CD14-positive monocyte (primary cell): ENCODE results near the gene OVOL3. TPM values are rescaled to one million over a fixed set of nuclear protein-coding genes. Genes with fewer than 3 reads are reported as not detected.

Experiments
- DNase-seq, 3 donors: peaks; one replicate each; pipeline ENCODE4 v3.0.0-alpha.2; 2011 to 2022
- H2AFZ ChIP-seq: 2 replicates; pipeline ENCODE4 v1.6.0; 2012; ENCODE audit warnings: mild to moderate bottlenecking, low read depth, low read length, inconsistent platforms; ENCODE audit not compliant: insufficient read depth, poor library complexity, severe bottlenecking
- H3K27ac ChIP-seq, 2 donors: 1 replicate in 1 of 2; 2 replicates in 1 of 2; pipeline ENCODE4 v1.5.1; 2012 to 2013; ENCODE audit warnings: low read length in 2 of 2, control low read depth in 1 of 2, inconsistent platforms in 1 of 2, low read depth in 1 of 2, mild to moderate bottlenecking in 1 of 2
- H3K27me3 ChIP-seq, 2 donors: one replicate each; pipeline versions ENCODE4 v1.6.0 to v1.6.1; 2011 to 2013; ENCODE audit warnings: low read length in 2 of 2; ENCODE audit not compliant: control insufficient read depth in 2 of 2, insufficient read depth in 2 of 2
- H3K36me3 ChIP-seq, 2 donors: replicated peaks in 1 of 2; 1 replicate in 1 of 2; 2 replicates in 1 of 2; pipeline versions ENCODE4 v1.5.1 to v1.6.1; 2012 to 2013; ENCODE audit warnings: low read length in 2 of 2, control low read depth in 1 of 2, inconsistent platforms in 1 of 2, mild to moderate bottlenecking in 1 of 2; ENCODE audit not compliant: insufficient read depth in 2 of 2, control insufficient read depth in 1 of 2
- H3K4me1 ChIP-seq, 2 donors: 1 replicate in 1 of 2; 2 replicates in 1 of 2; pipeline versions ENCODE4 v1.5.1 to v1.6.1; 2012 to 2013; ENCODE audit warnings: low read length in 2 of 2, control low read depth in 1 of 2, inconsistent platforms in 1 of 2, mild to moderate bottlenecking in 1 of 2, moderate library complexity in 1 of 2; ENCODE audit not compliant: insufficient read depth in 2 of 2, control insufficient read depth in 1 of 2
- H3K4me2 ChIP-seq: replicated peaks from 2 replicates; pipeline ENCODE3; 2012; ENCODE audit warnings: low read length, moderate library complexity, mild to moderate bottlenecking; ENCODE audit not compliant: poor library complexity, severe bottlenecking; ENCODE audit errors: extremely low read depth
- H3K4me3 ChIP-seq, 3 experiments: fragments of 200-600 bp in 1 of 3; sonication (generic) in 1 of 3; replicated peaks in 1 of 3; 1 replicate in 2 of 3; 2 replicates in 1 of 3; pipeline ENCODE4 v1.5.1; 2011 to 2013; ENCODE audit warnings: low read length in 3 of 3, mild to moderate bottlenecking in 3 of 3, control low read depth in 2 of 3, low read depth in 2 of 3, inconsistent platforms in 1 of 3, moderate library complexity in 1 of 3
- H3K79me2 ChIP-seq: 2 replicates; pipeline ENCODE4 v1.6.0; 2012; ENCODE audit warnings: mild to moderate bottlenecking, control low read depth, inconsistent platforms, low read length, moderate library complexity; ENCODE audit not compliant: insufficient read depth
- H3K9ac ChIP-seq: 2 replicates; pipeline ENCODE4 v1.6.0; 2017; ENCODE audit warnings: low read length, mild to moderate bottlenecking; ENCODE audit not compliant: insufficient read depth, poor library complexity, severe bottlenecking
- H3K9me3 ChIP-seq, 2 donors: replicated peaks in 1 of 2; 1 replicate in 1 of 2; 2 replicates in 1 of 2; pipeline versions ENCODE4 v1.5.1 to v1.6.1; 2012 to 2013; ENCODE audit warnings: low read length in 2 of 2, control low read depth in 1 of 2; ENCODE audit not compliant: control insufficient read depth in 1 of 2, insufficient read depth in 1 of 2
- H4K20me1 ChIP-seq: 2 replicates; pipeline ENCODE4 v1.6.0; 2012; ENCODE audit warnings: mild to moderate bottlenecking, low read length, control low read depth, moderate library complexity; ENCODE audit not compliant: insufficient read depth
- H3K27ac Mint-ChIP-seq, 7 donors: one replicate each; pipeline ENCODE4 v1.8.0; 2020; ENCODE audit warnings: mild to moderate bottlenecking in 7 of 7, mixed read lengths in 7 of 7, moderate library complexity in 6 of 7, inconsistent platforms in 2 of 7
- H3K27me3 Mint-ChIP-seq, 3 donors: one replicate each; pipeline ENCODE4 v1.8.0; 2021 to 2022; ENCODE audit warnings: low read depth in 3 of 3, mild to moderate bottlenecking in 3 of 3, mixed read lengths in 3 of 3, moderate library complexity in 3 of 3, inconsistent platforms in 1 of 3
- H3K36me3 Mint-ChIP-seq, 2 donors: one replicate each; pipeline ENCODE4 v1.8.0; 2020; ENCODE audit warnings: mixed read lengths in 2 of 2, inconsistent platforms in 1 of 2, mild to moderate bottlenecking in 1 of 2
- H3K4me1 Mint-ChIP-seq: one replicate; pipeline ENCODE4 v1.8.0; 2020; ENCODE audit warnings: mild to moderate bottlenecking, mixed read lengths
- H3K4me3 Mint-ChIP-seq, 2 donors: one replicate each; pipeline ENCODE4 v1.8.0; 2020; ENCODE audit warnings: mild to moderate bottlenecking in 2 of 2, mixed read lengths in 2 of 2, moderate library complexity in 1 of 2
- H3K9me3 Mint-ChIP-seq, 7 donors: one replicate each; pipeline ENCODE4 v1.8.0; 2020 to 2022; ENCODE audit warnings: mixed read lengths in 7 of 7, mild to moderate bottlenecking in 6 of 7, moderate library complexity in 6 of 7, inconsistent platforms in 2 of 7
- WGBS: methylation state at CpG from one replicate; pipeline ENCODE4 v1.1.5; 2013; ENCODE audit warnings: missing lambda C conversion rate; ENCODE audit not compliant: insufficient coverage; 5-methylcytosine and 5-hydroxymethylcytosine counted together
- intact Hi-C, 2 donors: fragments of 100-400 bp; cut with micrococcal nuclease; formaldehyde crosslinking; loops; one replicate each; pipeline versions ENCODE4 v1.15.0 to v1.15.1; 2023
- polyA plus RNA-seq, 3 donors: library from polyadenylated mRNA; depleted of rRNA in 1 of 3; unstranded in 2 of 3; stranded (reverse) in 1 of 3; fragments of 300-500 nt in 2 of 3; fragments of >200 nt in 1 of 3; fragmentation: Illumina TruSeq in 2 of 3; gene quantifications; 1 replicate in 2 of 3; 2 replicates in 1 of 3; pipeline ENCODE4 v1.2.3, GENCODE V29; 2012 to 2021
- TF ChIP-seq, protein P1 (sequence below): fragments of 200-600 bp; IDR thresholded peaks from one replicate; pipeline ENCODE4 v1.8.0; 2022; ENCODE audit warnings: antibody characterized with exemption, mild to moderate bottlenecking

OVOL3 gene
- polyA plus RNA-seq, 3 donors = not detected

- Histone ChIP-seq H3K36me3 (peaks cover 52 to 70% of the 10 kb centered on the region in 2 donors), H3K9me3 (no peaks in the 10 kb centered on the region), H3K27me3 (no peaks in the 10 kb centered on the region), H3K79me2 (no peaks in the 10 kb centered on the region), H3K4me1 (no peaks in the 10 kb centered on the region), H3K4me2 (no peak overlapping the region), H3K4me3 (no peak overlapping the region), H4K20me1 (no peaks in the 10 kb centered on the region), H2AFZ (no peak overlapping the region), H3K9ac (no peak overlapping the region), H3K27ac (no peak overlapping the region)
- H3K9me3 Mint-ChIP-seq = no peaks in the 10 kb centered on the region
- DNase-seq = no peak
- TF ChIP-seq, protein P1, sequence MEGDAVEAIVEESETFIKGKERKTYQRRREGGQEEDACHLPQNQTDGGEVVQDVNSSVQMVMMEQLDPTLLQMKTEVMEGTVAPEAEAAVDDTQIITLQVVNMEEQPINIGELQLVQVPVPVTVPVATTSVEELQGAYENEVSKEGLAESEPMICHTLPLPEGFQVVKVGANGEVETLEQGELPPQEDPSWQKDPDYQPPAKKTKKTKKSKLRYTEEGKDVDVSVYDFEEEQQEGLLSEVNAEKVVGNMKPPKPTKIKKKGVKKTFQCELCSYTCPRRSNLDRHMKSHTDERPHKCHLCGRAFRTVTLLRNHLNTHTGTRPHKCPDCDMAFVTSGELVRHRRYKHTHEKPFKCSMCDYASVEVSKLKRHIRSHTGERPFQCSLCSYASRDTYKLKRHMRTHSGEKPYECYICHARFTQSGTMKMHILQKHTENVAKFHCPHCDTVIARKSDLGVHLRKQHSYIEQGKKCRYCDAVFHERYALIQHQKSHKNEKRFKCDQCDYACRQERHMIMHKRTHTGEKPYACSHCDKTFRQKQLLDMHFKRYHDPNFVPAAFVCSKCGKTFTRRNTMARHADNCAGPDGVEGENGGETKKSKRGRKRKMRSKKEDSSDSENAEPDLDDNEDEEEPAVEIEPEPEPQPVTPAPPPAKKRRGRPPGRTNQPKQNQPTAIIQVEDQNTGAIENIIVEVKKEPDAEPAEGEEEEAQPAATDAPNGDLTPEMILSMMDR = no peak
- H3K27me3 Mint-ChIP-seq = peaks cover 0 to 4% (median 0%) of the 10 kb centered on the region in 3 donors
- no peak overlapping the region for H3K4me3 Mint-ChIP-seq
- peaks cover 19 to 64% of the 10 kb centered on the region in 2 donors for H3K36me3 Mint-ChIP-seq
- WGBS = 97% methylated on average over 10 of the region's 12 CpGs
- no peaks in the 10 kb centered on the region for H3K4me1 Mint-ChIP-seq
- intact Hi-C loops = no loop called here
- H3K27ac Mint-ChIP-seq = peak overlapping the region in 2 of 7 donors; percentile 8 to 42
Measured at GRCh38 chr19:36103842-36104552, 6.9 kb upstream of the OVOL3 start.

GRCh38 chr19:36106441-36106840 lies 4.5 kb upstream of the OVOL3 start:
- Mint-ChIP-seq H3K27me3 (peaks cover 0 to 2% (median 0%) of the 10 kb centered on the region in 3 donors), H3K36me3 (peaks cover 20 to 45% of the 10 kb centered on the region in 2 donors), H3K4me3 (no peak overlapping the region), H3K9me3 (no peaks in the 10 kb centered on the region), H3K27ac (peak overlapping the region in 1 of 7 donors; percentile 52), H3K4me1 (no peaks in the 10 kb centered on the region)
- Histone ChIP-seq H3K4me3 (no peak overlapping the region), H4K20me1 (no peaks in the 10 kb centered on the region), H3K36me3 (peaks cover 32 to 46% of the 10 kb centered on the region in 2 donors), H3K27me3 (no peaks in the 10 kb centered on the region), H3K4me1 (no peaks in the 10 kb centered on the region), H3K4me2 (no peak overlapping the region), H3K9ac (no peak overlapping the region), H3K27ac (no peak overlapping the region), H3K79me2 (no peaks in the 10 kb centered on the region), H2AFZ (no peak overlapping the region), H3K9me3 (no peaks in the 10 kb centered on the region)
- intact Hi-C loops = no loop called here
- TF ChIP-seq, protein P1 = no peak
- WGBS = 98% methylated on average over 6 of the region's 6 CpGs
- DNase-seq = no peak
